Frontal cortex (tissue), 4 donors: ENCODE results near the gene COL17A1. TPM values are rescaled to one million over a fixed set of nuclear protein-coding genes. Genes with fewer than 3 reads are reported as not detected.

Experiments used
- DNase-seq, 2 donors: peaks; one replicate each; pipeline ENCODE4 v3.0.0; 2012; ENCODE audit warnings: low spot score in 2 of 2
- FAIRE-seq: peaks from 2 replicates; lab custom pipeline; 2012; peaks lifted over from hg19 to GRCh38; lab: Jason Lieb, UNC
- total RNA-seq: library from RNA; depleted of rRNA; stranded (reverse); fragments of >200 nt; gene quantifications from one replicate; pipeline ENCODE4 v1.2.3, GENCODE V29; 2014
- donor health status: control.
- donor health status: control.
- donor health status: control.

Gene COL17A1
- total RNA-seq, 1 donor from 2014 or later: under 0.01 TPM

DNA sequence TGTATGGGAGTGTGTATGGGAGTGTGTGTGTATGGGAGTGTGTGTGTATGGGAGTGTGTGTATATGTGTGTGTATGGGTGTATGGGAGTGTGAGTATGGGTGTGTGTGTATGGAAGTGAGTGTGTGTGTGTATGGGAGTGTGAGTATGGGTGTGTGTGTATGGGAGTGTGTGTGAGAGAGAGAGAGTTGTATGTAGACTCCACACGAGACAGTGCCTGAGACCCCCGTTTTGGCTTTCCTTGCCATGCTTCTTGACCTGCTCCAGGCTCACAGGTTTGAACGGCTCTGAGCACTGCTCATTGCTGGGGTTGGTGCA lies 49.7 kb downstream of the COL17A1 start:
- FAIRE-seq (no peak), DNase-seq (no peak)

DNA sequence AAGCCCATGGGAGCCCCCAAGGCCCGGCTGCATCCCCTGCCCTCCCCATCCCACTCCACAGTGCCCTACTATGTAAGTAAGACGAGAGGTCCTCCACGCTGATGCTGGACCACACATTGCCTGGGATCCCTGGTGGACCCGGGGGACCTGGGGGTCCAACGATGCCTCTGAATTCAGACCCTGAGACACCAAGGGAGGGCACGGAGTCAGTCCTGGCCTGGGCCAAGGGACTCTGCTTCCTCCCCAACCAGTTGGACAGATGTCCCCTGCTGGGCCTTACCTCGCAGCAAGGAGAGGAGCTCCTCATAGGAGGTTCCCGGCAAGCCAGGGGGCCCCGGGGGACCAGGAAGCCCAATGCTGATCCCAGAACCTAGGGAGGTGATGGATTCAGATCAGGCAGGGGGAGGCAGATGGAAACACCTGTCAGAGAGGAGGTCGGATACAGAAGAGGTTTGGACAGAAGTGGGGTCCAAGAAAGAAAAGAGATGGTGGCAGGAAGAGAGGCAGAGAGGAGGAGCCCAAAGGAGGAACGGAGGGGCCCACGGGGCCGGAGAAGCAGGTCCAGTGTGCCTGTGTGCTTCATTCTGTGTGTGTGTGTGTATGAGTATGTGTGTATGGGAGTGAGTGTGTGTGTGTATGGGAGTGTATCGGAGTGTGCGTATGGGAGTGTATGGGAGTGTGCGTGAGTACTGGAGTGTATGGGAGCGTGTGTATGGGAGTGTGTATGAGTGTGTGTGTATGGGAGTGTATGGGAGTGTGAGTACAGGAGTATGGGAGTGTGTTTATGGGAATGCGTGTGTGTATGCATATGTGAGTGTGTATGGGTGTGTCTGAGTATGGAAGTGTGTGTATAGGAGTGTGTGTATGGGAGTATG lies 50.2 kb downstream of the COL17A1 start:
- FAIRE-seq (no peak), DNase-seq (peak in 1 of 2 donors; percentile 3)

DNA sequence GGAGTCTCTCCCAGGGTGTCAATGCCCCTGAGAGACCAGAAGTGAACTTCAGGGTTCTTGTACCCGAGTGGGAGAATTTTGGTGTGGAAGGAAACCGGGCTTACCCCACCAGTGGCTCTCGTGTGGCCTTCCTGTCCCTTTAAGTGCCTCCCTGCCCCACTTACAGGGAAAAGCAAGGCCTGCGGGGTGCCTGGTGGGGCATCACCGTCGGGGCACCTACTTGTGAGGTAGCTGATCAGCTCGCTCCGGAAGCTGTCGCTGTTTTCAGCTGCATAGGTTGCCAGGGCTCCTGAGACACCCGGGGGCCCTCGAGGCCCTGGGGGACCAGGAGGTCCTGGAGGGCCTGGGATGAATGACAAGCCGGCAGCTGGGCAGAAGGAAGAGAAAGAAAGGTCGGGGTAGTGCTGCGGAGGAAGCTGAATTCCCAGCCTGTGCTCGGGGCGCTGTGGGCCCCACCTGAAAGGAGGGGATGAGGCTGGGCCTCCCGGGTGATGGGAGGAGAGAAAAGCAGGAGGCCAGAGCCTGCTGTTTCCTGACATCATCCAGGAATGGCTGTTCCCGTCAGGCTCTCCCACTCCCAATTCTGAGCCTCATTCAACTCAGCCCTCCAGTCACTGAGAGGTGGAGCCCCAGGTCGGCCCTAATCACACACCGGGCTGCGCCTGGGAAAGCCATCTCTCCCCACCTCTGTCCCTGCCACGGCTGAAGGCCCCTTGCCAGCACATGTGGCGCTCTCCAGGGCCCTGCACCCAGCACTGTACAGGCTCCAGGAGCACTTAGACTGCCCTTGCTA lies 51.1 kb downstream of the COL17A1 start:
- peak in 1 of 2 donors; percentile 11 for DNase-seq
- FAIRE-seq: no peak

DNA sequence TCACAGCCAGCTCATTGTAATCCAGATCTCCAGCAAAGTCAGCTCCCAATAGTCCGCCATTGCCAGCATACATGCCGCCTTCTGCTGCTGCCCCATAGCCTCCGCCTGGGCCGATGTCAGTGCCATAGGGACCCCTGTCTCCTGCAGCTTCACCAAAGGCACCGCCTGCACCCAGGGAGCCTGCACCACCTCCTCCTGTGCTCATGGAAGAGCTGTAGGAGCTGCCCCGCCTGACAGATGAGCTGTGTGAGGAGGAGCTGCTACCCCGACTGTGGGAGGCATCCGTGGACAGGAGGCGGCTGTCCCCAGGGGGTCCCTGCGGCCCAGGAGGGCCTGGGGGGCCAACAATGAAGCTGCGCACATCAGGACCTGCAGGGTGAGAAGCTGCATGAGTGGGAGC lies 51.7 kb downstream of the COL17A1 start:
- DNase-seq (peak in 1 of 2 donors; percentile 15), FAIRE-seq (no peak)

DNA sequence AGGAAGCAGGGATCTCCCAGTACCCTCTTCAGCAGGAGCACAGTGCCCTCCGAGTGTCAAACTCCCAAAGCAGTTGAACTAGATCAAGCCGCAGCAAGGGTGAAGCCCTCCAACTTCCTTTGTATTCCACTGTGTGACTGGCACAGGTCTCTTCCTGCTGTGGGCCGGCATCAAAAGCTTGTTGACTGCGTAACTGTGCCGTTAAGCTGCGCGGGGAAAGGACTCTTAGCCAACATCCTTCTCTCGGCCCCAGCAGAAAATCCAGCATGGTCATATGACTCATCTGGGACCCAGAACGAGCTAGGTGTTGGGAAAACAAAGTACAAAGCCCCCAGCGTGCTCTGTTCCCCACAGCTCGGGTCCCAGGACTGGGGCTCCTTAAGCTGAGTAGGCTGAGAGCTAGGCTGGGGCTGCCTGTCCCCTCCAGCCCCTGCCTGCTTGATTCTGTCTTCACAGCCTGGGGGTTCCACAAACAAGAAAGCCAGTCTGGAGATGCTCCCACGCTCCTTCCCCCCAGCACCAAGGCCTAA lies 52.2 kb downstream of the COL17A1 start:
- DNase-seq: peak in 1 of 2 donors; percentile 19
- FAIRE-seq: no peak

- FAIRE-seq (no peak), DNase-seq (peak in 1 of 2 donors; percentile 20)
These were observed 53.4 kb downstream of the COL17A1 start for GRCh38 chr10:104032144-104032775.

DNA sequence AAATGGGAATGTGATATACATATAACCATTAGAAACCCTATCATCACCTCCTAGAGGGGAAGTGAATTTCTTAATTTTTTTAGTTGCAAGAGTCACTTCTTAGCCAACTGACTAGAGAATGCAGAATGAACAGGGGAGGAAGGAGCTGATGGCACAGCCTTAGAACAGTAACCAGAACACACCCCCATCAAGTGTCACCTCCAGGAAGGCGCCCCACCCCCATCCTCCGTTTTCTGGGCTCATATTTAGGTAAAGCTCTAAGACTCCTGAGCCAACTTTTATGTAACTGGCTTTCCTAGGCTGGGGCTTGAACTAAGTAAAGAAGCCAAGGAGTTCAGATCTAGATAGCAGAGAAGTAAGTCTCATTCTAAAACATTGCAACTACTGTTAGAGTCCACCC lies 54.0 kb downstream of the COL17A1 start:
- DNase-seq (no peak), FAIRE-seq (no peak)

- DNase-seq: peak in 1 of 2 donors; percentile 23
- peak; percentile 23 for FAIRE-seq
These were observed 56.2 kb downstream of the COL17A1 start for GRCh38 chr10:104029521-104029860.

DNA sequence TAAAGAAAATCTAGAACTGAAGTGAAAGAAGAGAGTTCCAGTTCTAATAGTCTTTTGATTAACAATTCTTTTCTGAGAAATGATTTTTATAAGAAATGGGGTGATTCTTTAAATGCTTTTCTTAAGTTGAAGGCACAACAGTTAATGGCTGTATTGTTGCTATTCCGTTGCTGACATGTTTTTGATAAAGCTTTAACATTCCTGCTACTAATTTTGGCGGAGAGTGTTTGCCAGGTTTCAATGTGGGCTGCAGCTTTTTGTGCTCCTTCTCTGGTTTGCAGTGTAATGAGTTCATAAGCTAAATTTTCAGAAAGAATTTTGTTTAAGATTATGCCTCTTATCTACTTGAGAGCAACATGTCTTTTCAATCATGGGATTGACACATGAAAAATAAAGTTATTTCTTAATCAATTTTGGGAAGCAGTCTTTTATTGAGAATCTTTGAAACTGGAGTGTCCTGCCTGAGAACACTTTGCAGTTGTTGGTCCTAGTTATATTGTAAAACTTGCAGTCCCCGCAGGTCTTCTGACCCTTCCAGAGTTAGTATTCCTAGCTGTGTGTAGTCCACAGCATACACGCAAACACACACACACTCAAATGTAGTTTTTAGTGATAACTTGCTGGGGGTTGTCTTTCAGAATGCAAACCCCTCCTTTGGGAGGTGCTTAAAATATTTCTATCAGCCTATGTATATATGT lies 56.7 kb downstream of the COL17A1 start:
- no peak for FAIRE-seq

DNA sequence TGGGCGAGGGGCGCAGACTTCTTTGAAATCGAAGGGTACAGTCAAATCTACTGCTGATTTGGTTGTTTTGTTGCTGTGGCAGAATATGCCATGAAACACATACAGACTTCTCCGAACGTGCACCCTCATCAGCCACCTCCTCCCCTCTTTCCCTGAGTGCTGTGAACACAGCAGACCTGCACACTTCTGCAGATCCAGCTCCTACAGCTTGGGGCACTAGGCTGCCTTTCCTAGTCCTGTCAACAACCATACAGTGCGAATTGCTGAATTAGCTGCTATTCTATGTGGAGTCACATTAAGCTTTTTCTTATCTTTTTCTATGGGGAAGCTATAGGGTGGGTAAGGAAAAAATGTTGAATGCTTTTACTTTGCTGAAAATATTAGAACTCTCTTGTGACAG lies 57.5 kb downstream of the COL17A1 start:
- DNase-seq (peak in 1 of 2 donors; percentile 29), FAIRE-seq (no peak)

More for the DNA sequence above, 56.7 kb downstream of the COL17A1 start:
- no peak for DNase-seq

DNA sequence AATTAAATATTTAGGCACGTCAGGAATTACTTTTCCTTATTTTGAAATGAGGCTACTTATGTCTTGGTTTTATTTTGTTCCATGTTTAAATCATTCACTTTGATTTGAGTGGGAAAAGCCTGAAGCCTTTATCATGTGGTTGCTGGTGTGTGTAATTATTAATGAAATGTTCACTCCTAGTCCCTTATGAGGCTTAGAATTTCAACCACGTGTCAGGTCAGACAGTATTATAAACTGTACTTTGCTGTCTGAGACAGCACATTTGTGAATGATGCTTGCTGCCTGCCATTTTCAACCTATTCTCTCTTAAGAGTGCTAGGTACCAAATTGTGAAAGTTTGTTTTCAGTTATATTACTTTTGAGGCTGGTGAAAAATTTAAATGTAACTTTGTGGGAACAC lies 58.9 kb downstream of the COL17A1 start:
- FAIRE-seq (no peak), DNase-seq (no peak)

- no peak for FAIRE-seq
- DNase-seq: no peak
These were observed 60.2 kb downstream of the COL17A1 start for GRCh38 chr10:104025524-104025923.

GRCh38 chr10:104022026-104022425 lies 63.7 kb downstream of the COL17A1 start:
- DNase-seq (no peak), FAIRE-seq (no peak)

DNA sequence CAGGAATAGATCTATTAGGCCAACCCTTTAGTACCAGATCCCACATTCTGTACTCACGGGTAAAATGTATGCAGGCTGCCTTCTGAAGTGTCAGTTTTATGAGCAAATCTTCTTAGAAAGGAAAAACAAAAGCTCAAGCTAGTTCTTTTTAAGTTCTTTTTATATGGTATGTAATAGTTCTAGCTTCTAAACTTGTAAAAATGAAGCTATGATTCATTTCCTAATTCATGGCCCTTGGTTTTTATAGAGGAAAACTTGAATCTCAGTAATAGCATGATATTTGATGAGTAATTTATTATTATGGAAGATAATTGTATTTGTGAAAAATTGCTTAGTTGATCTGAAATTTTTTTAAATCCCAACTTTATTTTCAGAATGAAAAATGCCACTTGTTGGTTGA lies 64.4 kb downstream of the COL17A1 start:
- FAIRE-seq: no peak

GRCh38 chr10:104020020-104020419 lies 65.7 kb downstream of the COL17A1 start:
- FAIRE-seq: no peak

More for the DNA sequence above, 64.4 kb downstream of the COL17A1 start:
- DNase-seq: no peak

GRCh38 chr10:104018471-104018870 lies 67.2 kb downstream of the COL17A1 start:
- FAIRE-seq (no peak), DNase-seq (no peak)

More at GRCh38 chr10:104020020-104020419, 65.7 kb downstream of the COL17A1 start:
- no peak for DNase-seq

DNA sequence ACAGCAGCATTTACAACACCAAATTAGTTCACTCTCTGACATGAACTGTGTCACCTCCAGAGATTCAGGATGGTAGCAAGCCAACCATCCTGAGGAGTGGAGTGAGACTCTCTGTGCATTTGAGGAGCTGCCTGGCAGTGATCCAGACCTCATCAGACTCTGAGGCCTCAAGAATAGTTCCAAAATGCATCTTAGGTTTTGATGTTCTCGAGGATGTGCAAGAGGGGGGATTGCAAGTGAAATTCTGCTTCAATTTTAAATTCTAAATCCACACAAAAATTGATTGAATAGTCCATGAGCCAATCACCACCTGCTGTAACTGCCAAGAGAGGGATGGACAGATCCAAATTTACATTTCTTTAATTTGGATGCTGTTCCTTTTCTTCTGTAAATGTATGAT lies 69.0 kb downstream of the COL17A1 start:
- no peak for DNase-seq

DNA sequence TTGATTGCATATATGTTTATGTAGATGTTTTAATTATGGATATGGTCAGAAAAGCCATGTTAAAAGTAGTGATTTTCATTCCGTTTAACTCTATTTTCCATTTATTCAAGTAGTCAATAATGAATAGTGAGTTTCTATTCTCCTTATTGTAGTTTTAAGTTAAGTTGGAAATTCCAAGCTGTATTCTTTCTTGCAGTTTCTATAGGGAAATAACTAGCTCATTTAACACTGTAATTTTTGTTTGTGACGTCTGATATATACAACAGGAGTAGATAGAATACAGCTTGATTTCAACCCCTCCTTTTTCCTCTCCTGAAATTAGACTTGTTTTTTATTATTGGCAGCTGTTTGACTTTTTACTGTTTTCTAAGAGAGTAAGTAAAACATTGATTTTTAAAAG lies 71.5 kb downstream of the COL17A1 start:
- no peak for FAIRE-seq
- DNase-seq: no peak

More for the DNA sequence above, 69.0 kb downstream of the COL17A1 start:
- FAIRE-seq: no peak

GRCh38 chr10:104013489-104013888 lies 72.2 kb downstream of the COL17A1 start:
- DNase-seq: no peak
- FAIRE-seq: no peak

- no peak for DNase-seq
- peak; percentile 31 for FAIRE-seq
These were observed 73.8 kb downstream of the COL17A1 start for GRCh38 chr10:104011904-104012303.
